HG03175 (cell line): ENCODE results near the gene THBS2.

ENCODE experiments used
- ATAC-seq: cut with Tn5 transposase; IDR thresholded peaks from one replicate; pipeline ENCODE4 v1.9.1; 2021; ENCODE audit warnings: mild to moderate bottlenecking, moderate library complexity; ENCODE audit not compliant: unreplicated experiment

THBS2 gene

GRCh38 chr6:169251371-169251802 lies 2.3 kb downstream of the THBS2 start:
- no peak for ATAC-seq

- ATAC-seq = no peak
Observed at GRCh38 chr6:169250660-169251059, 3.0 kb downstream of the THBS2 start.

- ATAC-seq = no peak
Observed at GRCh38 chr6:169249057-169249456, 4.6 kb downstream of the THBS2 start.

GRCh38 chr6:169248521-169248971 lies 5.1 kb downstream of the THBS2 start:
- ATAC-seq = no peak

GRCh38 chr6:169247991-169248390 lies 5.7 kb downstream of the THBS2 start:
- ATAC-seq = no peak

- ATAC-seq = no peak
Observed at GRCh38 chr6:169247419-169247818, 6.2 kb downstream of the THBS2 start.

GRCh38 chr6:169246445-169246844 lies 7.2 kb downstream of the THBS2 start:
- ATAC-seq = no peak

GRCh38 chr6:169244684-169245383 lies 8.8 kb downstream of the THBS2 start:
- no peak for ATAC-seq

- ATAC-seq = no peak
Observed at GRCh38 chr6:169243661-169244060, 10.0 kb downstream of the THBS2 start.

GRCh38 chr6:169243186-169243585 lies 10.5 kb downstream of the THBS2 start:
- ATAC-seq = no peak

GRCh38 chr6:169241688-169242350 lies 11.8 kb downstream of the THBS2 start:
- ATAC-seq = no peak

GRCh38 chr6:169240591-169241390 lies 12.9 kb downstream of the THBS2 start:
- no peak for ATAC-seq

- ATAC-seq = no peak
Observed at GRCh38 chr6:169240125-169240524, 13.5 kb downstream of the THBS2 start.

GRCh38 chr6:169239181-169239580 lies 14.5 kb downstream of the THBS2 start:
- ATAC-seq = no peak

GRCh38 chr6:169238766-169239165 lies 14.9 kb downstream of the THBS2 start:
- ATAC-seq = no peak

- ATAC-seq = no peak
Observed at GRCh38 chr6:169237496-169238134, 16.0 kb downstream of the THBS2 start.

GRCh38 chr6:169236988-169237387 lies 16.7 kb downstream of the THBS2 start:
- ATAC-seq = no peak

GRCh38 chr6:169236545-169236944 lies 17.1 kb downstream of the THBS2 start:
- no peak for ATAC-seq

GRCh38 chr6:169235286-169235685 lies 18.4 kb downstream of the THBS2 start:
- no peak for ATAC-seq

- no peak for ATAC-seq
Observed at GRCh38 chr6:169234634-169235033, 19.0 kb downstream of the THBS2 start.

GRCh38 chr6:169233832-169234231 lies 19.8 kb downstream of the THBS2 start:
- no peak for ATAC-seq
